NCI-H1694 (cell line): ENCODE results near the gene RBPJL.

Source experiments
- DNase-seq: peaks from one replicate; lab custom pipeline; 2025; lab: John Stamatoyannopoulos, UW

RBPJL gene

GRCh38 chr20:45293041-45294002 is 13.3 kb upstream of the RBPJL start:
- DNase-seq: peak; percentile 32

GRCh38 chr20:45294003-45294368 is 12.7 kb upstream of the RBPJL start:
- DNase-seq: no peak

- no peak for DNase-seq
Observed at GRCh38 chr20:45294659-45295058, 12.0 kb upstream of the RBPJL start.

- DNase-seq: no peak
Observed at GRCh38 chr20:45297786-45298497, 8.7 kb upstream of the RBPJL start.

- no peak for DNase-seq
Observed at GRCh38 chr20:45299786-45300185, 6.9 kb upstream of the RBPJL start.

- DNase-seq: no peak
Observed at GRCh38 chr20:45300961-45301360, 5.7 kb upstream of the RBPJL start.

GRCh38 chr20:45301824-45302271 is 4.8 kb upstream of the RBPJL start:
- no peak for DNase-seq

- DNase-seq: no peak
Observed at GRCh38 chr20:45303586-45304463, 2.8 kb upstream of the RBPJL start.

- no peak for DNase-seq
Observed at GRCh38 chr20:45304464-45304999, 2.1 kb upstream of the RBPJL start.

- no peak for DNase-seq
Observed at GRCh38 chr20:45305262-45305661, 1.4 kb upstream of the RBPJL start.

- no peak for DNase-seq
Observed at GRCh38 chr20:45307076-45307640, 518 bp downstream of the RBPJL start.

- DNase-seq: no peak
Observed at GRCh38 chr20:45308117-45308778, 1.6 kb downstream of the RBPJL start, which contains the start of gene MATN4. TSS of gene MATN4 (minus strand) at chr20:45308299. CDS start at chr20:45305582, 2,717 bp downstream.

- no peak for DNase-seq
Observed at GRCh38 chr20:45309075-45309474, 2.4 kb downstream of the RBPJL start.

GRCh38 chr20:45311589-45312211 is 5.1 kb downstream of the RBPJL start:
- DNase-seq: peak; percentile 9

GRCh38 chr20:45312241-45312640 is 5.6 kb downstream of the RBPJL start:
- no peak for DNase-seq

GRCh38 chr20:45313065-45313695 is 6.5 kb downstream of the RBPJL start:
- no peak for DNase-seq

- DNase-seq: no peak
Observed at GRCh38 chr20:45313943-45314342, 7.3 kb downstream of the RBPJL start.

GRCh38 chr20:45315672-45316071 is 9.0 kb downstream of the RBPJL start:
- no peak for DNase-seq

GRCh38 chr20:45316150-45317080 is 9.8 kb downstream of the RBPJL start:
- no peak for DNase-seq
